Left colon (tissue), 2 donors: ENCODE measurements around the gene JMJD8. TPM values are rescaled to one million over a fixed set of nuclear protein-coding genes. Genes with fewer than 3 reads are reported as not detected.
A peak's percentile ranks its signal among the peaks of the same experiment; 100 is the strongest.
"Not testable (repeated sequence)": the region's sequence is repeated elsewhere in the genome, so short reads cannot be mapped to it uniquely, and the experiment has no call there.

ENCODE experiments used
- ATAC-seq: fragments of 200-7000 bp; cut with Tn5 transposase; one replicate; pipeline ENCODE4 v1.9.1; 2020; ENCODE audit warnings: mild to moderate bottlenecking, moderate library complexity
- DNase-seq, 2 donors: peaks; one replicate each; pipeline ENCODE4 v3.0.0-alpha.2; 2020
- intact Hi-C, 2 donors: fragments of 100-400 bp; cut with DNase I in 1 of 2; cut with micrococcal nuclease in 1 of 2; formaldehyde crosslinking; loops; one replicate each; pipeline versions ENCODE4 v1.11.2 to v1.14.0; 2022; cut with DNase I, micrococcal nuclease
- total RNA-seq, 2 donors: library from RNA; stranded (reverse); fragmentation: NEBNext Ultra II Directional; extraction: Animal tissue kit (Norgen Biotek cat#: 25700); gene quantifications; one replicate each; pipeline ENCODE4 v1.2.1, GENCODE V29; 2021
- donor health status: DM: no; HTN: no; CAD: no.
- donor health status: DM: yes; HTN: yes; CAD: no.

The JMJD8 gene
- total RNA-seq, 2 donors from 2014 or later = 41.6 to 49.2 TPM

- intact Hi-C loops, ATAC-seq: not testable (repeated sequence)
- peak in 1 of 2 donors; percentile 55 for DNase-seq
These were observed 28.7 kb upstream of the JMJD8 start for GRCh38 chr16:712740-713250.

GRCh38 chr16:711548-712320, 27.6 kb upstream of the JMJD8 start:
- intact Hi-C loops = loop anchor here in 1 of 2 donors (2.0 kb wide), 1 partner anchor 73 kb away; no protein-coding TSS in a partner anchor
- DNase-seq = peak; percentile 61 to 82
- ATAC-seq = peak; percentile 58

- intact Hi-C loops = loop anchor here in 1 of 2 donors (2.0 kb wide), 1 partner anchor 74 kb away; no protein-coding TSS in a partner anchor
- DNase-seq (no peak), ATAC-seq (no peak)
These were observed 26.9 kb upstream of the JMJD8 start for GRCh38 chr16:711084-711483.

GRCh38 chr16:710500-711075, 26.5 kb upstream of the JMJD8 start:
- DNase-seq (no peak), ATAC-seq (no peak)
- intact Hi-C loops = loop anchor here in 1 of 2 donors (2.0 kb wide), 1 partner anchor 74 kb away; no protein-coding TSS in a partner anchor

GRCh38 chr16:709566-710499, 25.7 kb upstream of the JMJD8 start:
- ATAC-seq (no peak), DNase-seq (no peak)
- intact Hi-C loops = loop anchor here in 1 of 2 donors (2.0 to 10.0 kb wide), 2 partner anchors 45 to 75 kb away; no protein-coding TSS in a partner anchor

GRCh38 chr16:708959-709358, 24.8 kb upstream of the JMJD8 start:
- no peak for DNase-seq
- ATAC-seq = no peak
- intact Hi-C loops = loop anchor here in 1 of 2 donors (10.0 kb wide), 1 partner anchor 46 kb away; no protein-coding TSS in a partner anchor

- ATAC-seq = no peak
- intact Hi-C loops = loop anchor here in 1 of 2 donors (10.0 kb wide), 1 partner anchor 47 kb away; no protein-coding TSS in a partner anchor
- DNase-seq = no peak
These were observed 23.9 kb upstream of the JMJD8 start for GRCh38 chr16:708019-708418.

GRCh38 chr16:707062-707538, 23.0 kb upstream of the JMJD8 start:
- intact Hi-C loops = loop anchor here in 1 of 2 donors (10.0 kb wide), 1 partner anchor 48 kb away; no protein-coding TSS in a partner anchor
- ATAC-seq (peak; percentile 12), DNase-seq (no peak)

GRCh38 chr16:706189-707061, 22.3 kb upstream of the JMJD8 start:
- ATAC-seq (no peak), DNase-seq (no peak)
- intact Hi-C loops = loop anchor here in 1 of 2 donors (10.0 kb wide), 1 partner anchor 48 kb away; no protein-coding TSS in a partner anchor

- intact Hi-C loops = loop anchor here in 1 of 2 donors (10.0 kb wide), 1 partner anchor 49 kb away; no protein-coding TSS in a partner anchor
- DNase-seq (no peak), ATAC-seq (peak; percentile 6)
These were observed 21.5 kb upstream of the JMJD8 start, which contains the start of gene FBXL16 for GRCh38 chr16:705431-706188. FBXL16 (minus strand) TSS chr16:705801; CDS start chr16:697405, 8,396 bp downstream.

GRCh38 chr16:704552-705380, 20.6 kb upstream of the JMJD8 start:
- intact Hi-C loops = loop anchor here in 1 of 2 donors (10.0 kb wide), 1 partner anchor 50 kb away; no protein-coding TSS in a partner anchor
- ATAC-seq (no peak), DNase-seq (no peak)

- DNase-seq (no peak), ATAC-seq (no peak)
- intact Hi-C loops = loop anchor here in 1 of 2 donors (10.0 kb wide), 1 partner anchor 51 kb away; no protein-coding TSS in a partner anchor
These were observed 19.9 kb upstream of the JMJD8 start for GRCh38 chr16:704047-704446.

GRCh38 chr16:703406-703805, 19.3 kb upstream of the JMJD8 start:
- intact Hi-C loops = loop anchor here in 1 of 2 donors (10.0 kb wide), 1 partner anchor 51 kb away; no protein-coding TSS in a partner anchor
- ATAC-seq (no peak), DNase-seq (no peak)

GRCh38 chr16:702341-702740, 18.2 kb upstream of the JMJD8 start:
- ATAC-seq (no peak), DNase-seq (no peak)
- intact Hi-C loops = loop anchor here in 1 of 2 donors (10.0 kb wide), 1 partner anchor 52 kb away; no protein-coding TSS in a partner anchor
